Measurements from ENCODE around the gene TGFB2. TPM values are rescaled to one million over a fixed set of nuclear protein-coding genes. Genes with fewer than 3 reads are reported as not detected.

Gene TGFB2
- total RNA-seq, 2 donors from 2014 or later = 10.0 to 17.2 TPM

- intact Hi-C loops (cut with DNase I) = loop anchor here in 1 of 2 donors (2.0 kb wide), 1 partner anchor 76 kb away; no protein-coding TSS in a partner anchor
Measured at GRCh38 chr1:218403300-218403699, 58.2 kb downstream of the TGFB2 start.

GRCh38 chr1:218407630-218408029, 62.5 kb downstream of the TGFB2 start:
- intact Hi-C loops (cut with DNase I) = no loop called here
- DNase-seq (ENCODE audit: low spot score) = no peak

More at GRCh38 chr1:218403300-218403699, 58.2 kb downstream of the TGFB2 start:
- DNase-seq (ENCODE audit: low spot score) = no peak

- no peak for DNase-seq (ENCODE audit: low spot score)
- intact Hi-C loops (cut with DNase I) = no loop called here
Measured at GRCh38 chr1:218408135-218408534, 63.0 kb downstream of the TGFB2 start.

GRCh38 chr1:218408942-218409341, 63.8 kb downstream of the TGFB2 start:
- no peak for DNase-seq (ENCODE audit: low spot score)
- intact Hi-C loops (cut with DNase I) = no loop called here

GRCh38 chr1:218409946-218410510, 64.9 kb downstream of the TGFB2 start:
- no peak for DNase-seq (ENCODE audit: low spot score)
- intact Hi-C loops (cut with DNase I) = no loop called here

- no peak for DNase-seq (ENCODE audit: low spot score)
- intact Hi-C loops (cut with DNase I) = no loop called here
Measured at GRCh38 chr1:218411101-218411500, 66.0 kb downstream of the TGFB2 start.

- intact Hi-C loops (cut with DNase I) = no loop called here
- no peak for DNase-seq (ENCODE audit: low spot score)
Measured at GRCh38 chr1:218412171-218412570, 67.0 kb downstream of the TGFB2 start.

- intact Hi-C loops (cut with DNase I) = no loop called here
- DNase-seq (ENCODE audit: low spot score) = no peak
Measured at GRCh38 chr1:218413179-218413578, 68.0 kb downstream of the TGFB2 start.

- intact Hi-C loops (cut with DNase I) = no loop called here
- DNase-seq (ENCODE audit: low spot score) = no peak
Measured at GRCh38 chr1:218414060-218414728, 69.1 kb downstream of the TGFB2 start.

- no peak for DNase-seq (ENCODE audit: low spot score)
- intact Hi-C loops (cut with DNase I) = loop anchor here in 1 of 2 donors (2.0 kb wide), 1 partner anchor 49 kb away; no protein-coding TSS in a partner anchor
Measured at GRCh38 chr1:218415726-218416125, 70.6 kb downstream of the TGFB2 start.

GRCh38 chr1:218421531-218421930, 76.4 kb downstream of the TGFB2 start:
- DNase-seq (ENCODE audit: low spot score) = no peak
- intact Hi-C loops (cut with DNase I) = no loop called here

- DNase-seq (ENCODE audit: low spot score) = no peak
- intact Hi-C loops (cut with DNase I) = no loop called here
Measured at GRCh38 chr1:218424502-218424901, 79.4 kb downstream of the TGFB2 start.

- no peak for DNase-seq (ENCODE audit: low spot score)
- intact Hi-C loops (cut with DNase I) = no loop called here
Measured at GRCh38 chr1:218425647-218426342, 80.7 kb downstream of the TGFB2 start.

- intact Hi-C loops (cut with DNase I) = no loop called here
- DNase-seq (ENCODE audit: low spot score) = no peak
Measured at GRCh38 chr1:218426343-218426657, 81.2 kb downstream of the TGFB2 start.

- intact Hi-C loops (cut with DNase I) = no loop called here
- no peak for DNase-seq (ENCODE audit: low spot score)
Measured at GRCh38 chr1:218429301-218429700, 84.2 kb downstream of the TGFB2 start.

- DNase-seq (ENCODE audit: low spot score) = no peak
- intact Hi-C loops (cut with DNase I) = no loop called here
Measured at GRCh38 chr1:218430346-218430745, 85.2 kb downstream of the TGFB2 start.

GRCh38 chr1:218430822-218431221, 85.7 kb downstream of the TGFB2 start:
- intact Hi-C loops (cut with DNase I) = no loop called here

GRCh38 chr1:218431476-218431875, 86.3 kb downstream of the TGFB2 start:
- intact Hi-C loops (cut with DNase I) = no loop called here
- no peak for DNase-seq (ENCODE audit: low spot score)

More at GRCh38 chr1:218430822-218431221, 85.7 kb downstream of the TGFB2 start:
- no peak for DNase-seq (ENCODE audit: low spot score)

- intact Hi-C loops (cut with DNase I) = no loop called here
- no peak for DNase-seq (ENCODE audit: low spot score)
Measured at GRCh38 chr1:218433744-218434143, 88.6 kb downstream of the TGFB2 start.

- no peak for DNase-seq (ENCODE audit: low spot score)
- intact Hi-C loops (cut with DNase I) = loop anchor here in 1 of 2 donors (5.0 kb wide), 1 partner anchor 142 kb away; no protein-coding TSS in a partner anchor
Measured at GRCh38 chr1:218435528-218435927, 90.4 kb downstream of the TGFB2 start.
